ENCODE data around the gene WWC2.

GRCh38 chr4:183078634-183079033, 20.4 kb upstream of the WWC2 start:
- no peak for TF ChIP-seq CTCF (IDR thresholded peaks at IDR 0.05)
- no peak for TF ChIP-seq EZH2 (IDR thresholded peaks at IDR 0.05)
- TF ChIP-seq EZH2phosphoT487 (IDR thresholded peaks at IDR 0.05), result no peak
